HCT116 (cell line): ENCODE results near the gene TYRO3.
"Not testable (repeated sequence)": the region's sequence is repeated elsewhere in the genome, so short reads cannot be mapped to it uniquely, and the experiment has no call there.

ENCODE experiments used
- CEBPB ChIP-seq: IDR thresholded peaks from 2 replicates; pipeline ENCODE4 v1.6.1; 2012; ENCODE audit warnings: low read depth
- CTCF ChIP-seq, 3 experiments: fragments of 200-600 bp in 1 of 3; sonication (generic) in 1 of 3; IDR thresholded peaks in 2 of 3; conservative IDR thresholded peaks in 1 of 3; 2 replicates each; pipeline ENCODE4 v1.5.1; 2012 to 2017; ENCODE audit warnings: low read depth in 2 of 3, low read length in 2 of 3, antibody characterized with exemption in 1 of 3, borderline replicate concordance in 1 of 3, control low read depth in 1 of 3, mild to moderate bottlenecking in 1 of 3, mixed read lengths in 1 of 3, mixed run types in 1 of 3, moderate library complexity in 1 of 3; ENCODE audit not compliant: insufficient read depth in 1 of 3
- EZH2 ChIP-seq: fragments of 200-600 bp; sonication (generic); IDR thresholded peaks from 2 replicates; pipeline ENCODE4 v1.6.1; 2017; ENCODE audit warnings: antibody characterized with exemption, mixed run types
- EZH2phosphoT487 ChIP-seq: fragments of 200-600 bp; IDR thresholded peaks from 2 replicates; pipeline ENCODE4 v1.6.1; 2018; ENCODE audit warnings: antibody characterized with exemption, borderline replicate concordance
- FOSL1 ChIP-seq: IDR thresholded peaks from 2 replicates; pipeline ENCODE4 v1.6.1; 2012; ENCODE audit warnings: low read depth
- POLR2A ChIP-seq: IDR thresholded peaks from 2 replicates; pipeline ENCODE4 v1.7.0; 2011; ENCODE audit warnings: borderline replicate concordance; ENCODE audit not compliant: insufficient read depth, insufficient read length; ENCODE audit errors: extremely low read depth
- ZFX ChIP-seq: fragments of 450-650 bp; IDR thresholded peaks from 2 replicates; pipeline ENCODE4 v1.6.1; 2017
- ZNF274 ChIP-seq: fragments of 200-500 bp; sonication (Bioruptor generic); IDR thresholded peaks from 2 replicates; pipeline ENCODE4 v1.6.1; 2014; ENCODE audit warnings: mild to moderate bottlenecking, low read depth, low read length, inconsistent platforms
- TF ChIP-seq, protein P1 (sequence below): IDR thresholded peaks from 2 replicates; pipeline ENCODE4 v1.6.1; 2012; ENCODE audit warnings: low read depth

DNA sequence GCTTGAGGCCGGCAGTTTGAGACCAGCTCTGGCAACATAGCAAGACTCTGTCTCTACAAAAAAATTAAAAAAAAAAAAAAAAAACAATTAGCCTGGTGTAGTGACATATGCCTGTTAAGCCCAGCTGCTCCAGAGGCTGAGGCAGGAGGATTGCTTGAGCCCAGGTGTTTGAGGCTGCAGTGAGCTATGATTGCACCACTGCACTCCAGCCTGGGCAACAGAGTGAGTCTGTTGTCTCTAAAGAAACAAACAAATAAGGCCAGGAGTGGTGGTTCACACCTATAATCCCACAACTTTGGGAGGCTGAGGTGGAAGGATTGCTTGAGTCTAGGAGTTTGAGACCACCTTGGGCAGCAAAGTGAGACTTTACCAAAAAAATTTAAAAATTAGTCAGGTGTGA, 10.2 kb downstream of the TYRO3 start:
- not testable (repeated sequence) for TF ChIP-seq CEBPB; POLR2A; CTCF (IDR thresholded peaks at IDR 0.05 in 2 of 3, conservative IDR thresholded peaks at IDR 0.05 in 1 of 3; ENCODE audit: borderline replicate concordance in 1 of 3, insufficient read depth in 1 of 3, low read depth in 2 of 3, low read length in 2 of 3); EZH2; ZFX; FOSL1; ZNF274; EZH2phosphoT487
- TF ChIP-seq, protein P1, sequence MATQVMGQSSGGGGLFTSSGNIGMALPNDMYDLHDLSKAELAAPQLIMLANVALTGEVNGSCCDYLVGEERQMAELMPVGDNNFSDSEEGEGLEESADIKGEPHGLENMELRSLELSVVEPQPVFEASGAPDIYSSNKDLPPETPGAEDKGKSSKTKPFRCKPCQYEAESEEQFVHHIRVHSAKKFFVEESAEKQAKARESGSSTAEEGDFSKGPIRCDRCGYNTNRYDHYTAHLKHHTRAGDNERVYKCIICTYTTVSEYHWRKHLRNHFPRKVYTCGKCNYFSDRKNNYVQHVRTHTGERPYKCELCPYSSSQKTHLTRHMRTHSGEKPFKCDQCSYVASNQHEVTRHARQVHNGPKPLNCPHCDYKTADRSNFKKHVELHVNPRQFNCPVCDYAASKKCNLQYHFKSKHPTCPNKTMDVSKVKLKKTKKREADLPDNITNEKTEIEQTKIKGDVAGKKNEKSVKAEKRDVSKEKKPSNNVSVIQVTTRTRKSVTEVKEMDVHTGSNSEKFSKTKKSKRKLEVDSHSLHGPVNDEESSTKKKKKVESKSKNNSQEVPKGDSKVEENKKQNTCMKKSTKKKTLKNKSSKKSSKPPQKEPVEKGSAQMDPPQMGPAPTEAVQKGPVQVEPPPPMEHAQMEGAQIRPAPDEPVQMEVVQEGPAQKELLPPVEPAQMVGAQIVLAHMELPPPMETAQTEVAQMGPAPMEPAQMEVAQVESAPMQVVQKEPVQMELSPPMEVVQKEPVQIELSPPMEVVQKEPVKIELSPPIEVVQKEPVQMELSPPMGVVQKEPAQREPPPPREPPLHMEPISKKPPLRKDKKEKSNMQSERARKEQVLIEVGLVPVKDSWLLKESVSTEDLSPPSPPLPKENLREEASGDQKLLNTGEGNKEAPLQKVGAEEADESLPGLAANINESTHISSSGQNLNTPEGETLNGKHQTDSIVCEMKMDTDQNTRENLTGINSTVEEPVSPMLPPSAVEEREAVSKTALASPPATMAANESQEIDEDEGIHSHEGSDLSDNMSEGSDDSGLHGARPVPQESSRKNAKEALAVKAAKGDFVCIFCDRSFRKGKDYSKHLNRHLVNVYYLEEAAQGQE: not testable (repeated sequence)
